Measurements from ENCODE around the gene ELP5. TPM values are rescaled to one million over a fixed set of nuclear protein-coding genes. Genes with fewer than 3 reads are reported as not detected.

The ELP5 gene
- total RNA-seq, 1 donor from 2014 or later = 24.9 TPM

DNA sequence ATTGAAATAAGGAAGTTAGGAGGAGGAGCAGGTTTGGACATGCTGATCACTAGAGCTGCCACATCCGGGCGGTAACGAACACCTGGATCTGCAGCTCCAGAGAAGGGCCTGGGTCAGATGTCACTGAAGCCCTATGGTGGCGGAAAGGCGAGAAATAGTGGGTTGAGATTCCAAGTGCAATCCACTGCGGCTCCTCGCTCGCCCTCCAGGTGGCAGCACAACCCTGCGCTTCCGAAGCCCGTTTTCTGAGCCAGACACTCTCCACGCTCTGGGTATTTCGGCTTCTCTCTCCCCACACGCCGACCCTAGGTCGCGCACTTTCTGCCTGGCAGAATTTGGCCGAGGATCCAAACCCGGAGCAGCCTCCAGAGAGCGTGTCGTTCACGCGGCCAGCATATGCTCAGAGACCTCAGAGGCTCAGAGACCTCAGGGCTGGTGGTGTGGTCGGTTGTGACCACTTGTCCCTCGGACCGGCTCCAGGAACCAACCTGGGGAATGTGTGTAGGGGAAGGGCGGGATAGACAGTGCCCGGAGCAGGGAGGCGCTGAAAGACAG is 28.6 kb downstream of the ELP5 start:
- Histone ChIP-seq H3K79me2 (ENCODE audit: insufficient read depth, low read length) (no peaks in the 10 kb centered on the region), H3K27me3 (ENCODE audit: insufficient read depth, low read length) (peaks cover 16% of the 10 kb centered on the region), H3K4me3 (ENCODE audit: insufficient read depth, low read depth, low read length) (peak overlapping the region; percentile 53), H3K4me2 (ENCODE audit: low read length) (peak overlapping the region; percentile 97), H2AFZ (ENCODE audit: low read depth, low read length) (peak overlapping the region; percentile 90), H3K9me3 (ENCODE audit: insufficient read depth, low read depth, low read length) (no peaks in the 10 kb centered on the region), H3K9ac (ENCODE audit: low read length) (peak overlapping the region; percentile 59), H4K20me1 (ENCODE audit: insufficient read depth, low read length) (no peaks in the 10 kb centered on the region), H3K27ac (ENCODE audit: low read depth, low read length) (peak overlapping the region; percentile 35), H3K4me1 (ENCODE audit: insufficient read depth, low read length) (peaks cover 14% of the 10 kb centered on the region), H3K36me3 (ENCODE audit: insufficient read depth, low read length) (no peaks in the 10 kb centered on the region)
- no peak for TF ChIP-seq EZH2 (IDR thresholded peaks at IDR 0.05; ENCODE audit: insufficient read depth, low read length)
- TF ChIP-seq, protein P1, sequence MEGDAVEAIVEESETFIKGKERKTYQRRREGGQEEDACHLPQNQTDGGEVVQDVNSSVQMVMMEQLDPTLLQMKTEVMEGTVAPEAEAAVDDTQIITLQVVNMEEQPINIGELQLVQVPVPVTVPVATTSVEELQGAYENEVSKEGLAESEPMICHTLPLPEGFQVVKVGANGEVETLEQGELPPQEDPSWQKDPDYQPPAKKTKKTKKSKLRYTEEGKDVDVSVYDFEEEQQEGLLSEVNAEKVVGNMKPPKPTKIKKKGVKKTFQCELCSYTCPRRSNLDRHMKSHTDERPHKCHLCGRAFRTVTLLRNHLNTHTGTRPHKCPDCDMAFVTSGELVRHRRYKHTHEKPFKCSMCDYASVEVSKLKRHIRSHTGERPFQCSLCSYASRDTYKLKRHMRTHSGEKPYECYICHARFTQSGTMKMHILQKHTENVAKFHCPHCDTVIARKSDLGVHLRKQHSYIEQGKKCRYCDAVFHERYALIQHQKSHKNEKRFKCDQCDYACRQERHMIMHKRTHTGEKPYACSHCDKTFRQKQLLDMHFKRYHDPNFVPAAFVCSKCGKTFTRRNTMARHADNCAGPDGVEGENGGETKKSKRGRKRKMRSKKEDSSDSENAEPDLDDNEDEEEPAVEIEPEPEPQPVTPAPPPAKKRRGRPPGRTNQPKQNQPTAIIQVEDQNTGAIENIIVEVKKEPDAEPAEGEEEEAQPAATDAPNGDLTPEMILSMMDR (IDR thresholded peaks at IDR 0.05; ENCODE audit: insufficient read depth, low read depth, low read length) = peak; percentile 91
- FAIRE-seq (peak; percentile 55), DNase-seq (ENCODE audit: low read depth) (peak; percentile 35)
- no peaks in the 10 kb centered on the region for H3K9me3 Mint-ChIP-seq (ENCODE audit: unreplicated experiment)
- H3K27me3 Mint-ChIP-seq (ENCODE audit: low read depth, unreplicated experiment) = peaks cover 35% of the 10 kb centered on the region
- H3K36me3 Mint-ChIP-seq (ENCODE audit: low read depth, unreplicated experiment) = no peaks in the 10 kb centered on the region
- peak overlapping the region; percentile 66 for H3K27ac Mint-ChIP-seq (ENCODE audit: unreplicated experiment)
- H3K4me1 Mint-ChIP-seq (ENCODE audit: low read depth, unreplicated experiment) = no peaks in the 10 kb centered on the region
- H3K4me3 Mint-ChIP-seq (ENCODE audit: unreplicated experiment) = peak overlapping the region; percentile 78

GRCh38 chr17:7281074-7281952 is 29.3 kb downstream of the ELP5 start, which contains the start of gene SLC2A4:
TSS of gene SLC2A4 (plus strand) at chr17:7281718. CDS start at chr17:7281935, 217 bp downstream.
- peak; percentile 64 for DNase-seq (ENCODE audit: low read depth)
- peak within 1 kb of the TSS; percentile 66 for H3K27ac Mint-ChIP-seq (ENCODE audit: unreplicated experiment)

More at GRCh38 chr17:7281074-7281952, 29.3 kb downstream of the ELP5 start, which contains the start of gene SLC2A4:
- H3K36me3 ChIP-seq (ENCODE audit: insufficient read depth, low read length) = no peaks in the 10 kb centered on the region
- peak within 1 kb of the TSS; percentile 97 for H3K4me2 ChIP-seq (ENCODE audit: low read length)
- peak within 1 kb of the TSS; percentile 90 for H2AFZ ChIP-seq (ENCODE audit: low read depth, low read length)
- H3K27me3 ChIP-seq (ENCODE audit: insufficient read depth, low read length) = peaks cover 22% of the 10 kb centered on the region
- H3K4me3 ChIP-seq (ENCODE audit: insufficient read depth, low read depth, low read length) = peak within 1 kb of the TSS; percentile 53
- no peak for FAIRE-seq
- peaks cover 14% of the 10 kb centered on the region for H3K4me1 ChIP-seq (ENCODE audit: insufficient read depth, low read length)
- no peaks in the 10 kb centered on the region for H4K20me1 ChIP-seq (ENCODE audit: insufficient read depth, low read length)
- peak within 1 kb of the TSS; percentile 59 for H3K9ac ChIP-seq (ENCODE audit: low read length)
- no peaks in the 10 kb centered on the region for H3K9me3 ChIP-seq (ENCODE audit: insufficient read depth, low read depth, low read length)
- H3K27ac ChIP-seq (ENCODE audit: low read depth, low read length) = peak within 1 kb of the TSS; percentile 35
- Mint-ChIP-seq H3K27me3 (ENCODE audit: low read depth, unreplicated experiment) (peaks cover 43% of the 10 kb centered on the region), H3K9me3 (ENCODE audit: unreplicated experiment) (no peaks in the 10 kb centered on the region), H3K4me1 (ENCODE audit: low read depth, unreplicated experiment) (no peaks in the 10 kb centered on the region), H3K36me3 (ENCODE audit: low read depth, unreplicated experiment) (no peaks in the 10 kb centered on the region), H3K4me3 (ENCODE audit: unreplicated experiment) (peak within 1 kb of the TSS; percentile 78)
- H3K79me2 ChIP-seq (ENCODE audit: insufficient read depth, low read length) = no peaks in the 10 kb centered on the region
- TF ChIP-seq EZH2 (IDR thresholded peaks at IDR 0.05; ENCODE audit: insufficient read depth, low read length) = peak; percentile 75
- TF ChIP-seq, protein P1 (IDR thresholded peaks at IDR 0.05; ENCODE audit: insufficient read depth, low read depth, low read length) = no peak
